ENCODE measurements around the gene RNF31. TPM values are rescaled to one million over a fixed set of nuclear protein-coding genes. Genes with fewer than 3 reads are reported as not detected.

Gene RNF31
- total and polyA plus RNA-seq, 2 of the 13 experiments (the other 11 are each of a cell fraction or from before 2014, with no cell fraction given) = 48.2 to 86.8 TPM

DNA sequence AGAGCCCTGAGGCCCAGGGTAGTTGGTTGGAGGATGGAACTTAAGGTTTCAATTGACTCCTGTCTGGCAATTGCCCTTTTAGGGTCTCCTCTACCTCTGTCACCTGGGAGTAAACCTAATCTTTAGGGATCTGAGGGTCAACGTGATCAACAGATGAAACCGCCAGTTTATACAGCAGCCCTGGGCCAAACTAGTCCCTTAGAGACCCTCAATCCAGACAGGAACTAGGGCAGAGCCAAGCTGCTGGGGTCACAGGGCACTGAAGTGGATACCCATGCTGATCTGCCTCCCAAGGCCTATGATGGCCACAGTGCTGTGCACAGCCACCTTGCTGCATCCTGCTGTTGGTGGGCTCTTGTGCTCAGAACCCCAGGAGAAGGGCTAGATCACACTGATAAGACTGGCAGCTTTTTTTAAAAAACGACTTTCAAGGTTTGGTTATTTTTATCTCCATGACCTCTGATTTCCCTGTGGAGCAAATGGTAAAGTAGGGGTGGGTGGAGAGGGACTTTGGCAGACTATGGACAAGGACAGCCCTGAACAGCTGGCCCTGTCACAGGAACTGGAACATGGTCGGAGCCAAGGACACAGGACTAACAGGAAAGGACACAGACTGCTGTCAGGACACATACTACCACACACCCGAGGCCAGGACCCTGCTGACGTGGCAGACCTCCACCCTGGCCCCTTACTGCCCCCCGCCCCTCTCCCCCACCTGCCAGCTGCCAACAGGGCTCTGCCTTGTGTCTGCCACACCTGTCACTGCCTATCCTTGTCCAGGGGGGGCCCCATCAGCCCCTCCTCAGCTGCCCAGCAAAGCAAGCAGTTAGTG lies 16.4 kb upstream of the RNF31 start (continued):
- TF ChIP-seq ZNF639 (CRISPR knock-in tag; conservative IDR thresholded peaks at IDR 0.05) = no peak; the same call in 1 of the 2 replicates
- TF ChIP-seq GATAD2A (CRISPR knock-in tag; IDR thresholded peaks at IDR 0.05) = peak; percentile 54; the same call in 1 of the 2 replicates
- TF ChIP-seq ZNF773 (CRISPR knock-in tag; IDR thresholded peaks at IDR 0.05; ENCODE audit: borderline replicate concordance) = no peak
- TF ChIP-seq MTA3 (CRISPR knock-in tag; IDR thresholded peaks at IDR 0.05) = no peak
- no peak for TF ChIP-seq ZNF704 (CRISPR knock-in tag; IDR thresholded peaks at IDR 0.05; ENCODE audit: borderline replicate concordance)
- no peak for TF ChIP-seq ZNF530 (CRISPR knock-in tag; IDR thresholded peaks at IDR 0.05; ENCODE audit: low read depth)
- TF ChIP-seq CCAR2 (optimal IDR thresholded peaks at IDR 0.05; ENCODE audit: low read depth, low read length) = no peak
- TF ChIP-seq, protein P1, sequence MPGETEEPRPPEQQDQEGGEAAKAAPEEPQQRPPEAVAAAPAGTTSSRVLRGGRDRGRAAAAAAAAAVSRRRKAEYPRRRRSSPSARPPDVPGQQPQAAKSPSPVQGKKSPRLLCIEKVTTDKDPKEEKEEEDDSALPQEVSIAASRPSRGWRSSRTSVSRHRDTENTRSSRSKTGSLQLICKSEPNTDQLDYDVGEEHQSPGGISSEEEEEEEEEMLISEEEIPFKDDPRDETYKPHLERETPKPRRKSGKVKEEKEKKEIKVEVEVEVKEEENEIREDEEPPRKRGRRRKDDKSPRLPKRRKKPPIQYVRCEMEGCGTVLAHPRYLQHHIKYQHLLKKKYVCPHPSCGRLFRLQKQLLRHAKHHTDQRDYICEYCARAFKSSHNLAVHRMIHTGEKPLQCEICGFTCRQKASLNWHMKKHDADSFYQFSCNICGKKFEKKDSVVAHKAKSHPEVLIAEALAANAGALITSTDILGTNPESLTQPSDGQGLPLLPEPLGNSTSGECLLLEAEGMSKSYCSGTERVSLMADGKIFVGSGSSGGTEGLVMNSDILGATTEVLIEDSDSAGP (CRISPR knock-in tag; IDR thresholded peaks at IDR 0.05; ENCODE audit: borderline replicate concordance) = no peak
- TF ChIP-seq AGO1 (IDR thresholded peaks at IDR 0.05; ENCODE audit: low read depth, low read length, poor library complexity, severe bottlenecking) = no peak
- no peak for TF ChIP-seq KLF15 (CRISPR knock-in tag; IDR thresholded peaks at IDR 0.05; ENCODE audit: borderline replicate concordance)
- peak; percentile 29; the same call in 1 of the 2 replicates for TF ChIP-seq ZBTB26 (CRISPR knock-in tag; IDR thresholded peaks at IDR 0.05; ENCODE audit: borderline replicate concordance)
- TF ChIP-seq, protein P2, sequence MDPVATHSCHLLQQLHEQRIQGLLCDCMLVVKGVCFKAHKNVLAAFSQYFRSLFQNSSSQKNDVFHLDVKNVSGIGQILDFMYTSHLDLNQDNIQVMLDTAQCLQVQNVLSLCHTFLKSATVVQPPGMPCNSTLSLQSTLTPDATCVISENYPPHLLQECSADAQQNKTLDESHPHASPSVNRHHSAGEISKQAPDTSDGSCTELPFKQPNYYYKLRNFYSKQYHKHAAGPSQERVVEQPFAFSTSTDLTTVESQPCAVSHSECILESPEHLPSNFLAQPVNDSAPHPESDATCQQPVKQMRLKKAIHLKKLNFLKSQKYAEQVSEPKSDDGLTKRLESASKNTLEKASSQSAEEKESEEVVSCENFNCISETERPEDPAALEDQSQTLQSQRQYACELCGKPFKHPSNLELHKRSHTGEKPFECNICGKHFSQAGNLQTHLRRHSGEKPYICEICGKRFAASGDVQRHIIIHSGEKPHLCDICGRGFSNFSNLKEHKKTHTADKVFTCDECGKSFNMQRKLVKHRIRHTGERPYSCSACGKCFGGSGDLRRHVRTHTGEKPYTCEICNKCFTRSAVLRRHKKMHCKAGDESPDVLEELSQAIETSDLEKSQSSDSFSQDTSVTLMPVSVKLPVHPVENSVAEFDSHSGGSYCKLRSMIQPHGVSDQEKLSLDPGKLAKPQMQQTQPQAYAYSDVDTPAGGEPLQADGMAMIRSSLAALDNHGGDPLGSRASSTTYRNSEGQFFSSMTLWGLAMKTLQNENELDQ (CRISPR knock-in tag; IDR thresholded peaks at IDR 0.05; ENCODE audit: borderline replicate concordance) = no peak
- no peak for TF ChIP-seq SETDB1 (CRISPR knock-in tag; IDR thresholded peaks at IDR 0.05; ENCODE audit: borderline replicate concordance)
- no peak for TF ChIP-seq BHLHE40 (IDR thresholded peaks at IDR 0.05; ENCODE audit: low read length)
- no peak for TF ChIP-seq FOXC1 (CRISPR knock-in tag; IDR thresholded peaks at IDR 0.05; ENCODE audit: borderline replicate concordance)
- no peak for TF ChIP-seq TAF15 (IDR thresholded peaks at IDR 0.05; ENCODE audit: low read depth, low read length, poor library complexity, severe bottlenecking)
- TF ChIP-seq, protein P3, sequence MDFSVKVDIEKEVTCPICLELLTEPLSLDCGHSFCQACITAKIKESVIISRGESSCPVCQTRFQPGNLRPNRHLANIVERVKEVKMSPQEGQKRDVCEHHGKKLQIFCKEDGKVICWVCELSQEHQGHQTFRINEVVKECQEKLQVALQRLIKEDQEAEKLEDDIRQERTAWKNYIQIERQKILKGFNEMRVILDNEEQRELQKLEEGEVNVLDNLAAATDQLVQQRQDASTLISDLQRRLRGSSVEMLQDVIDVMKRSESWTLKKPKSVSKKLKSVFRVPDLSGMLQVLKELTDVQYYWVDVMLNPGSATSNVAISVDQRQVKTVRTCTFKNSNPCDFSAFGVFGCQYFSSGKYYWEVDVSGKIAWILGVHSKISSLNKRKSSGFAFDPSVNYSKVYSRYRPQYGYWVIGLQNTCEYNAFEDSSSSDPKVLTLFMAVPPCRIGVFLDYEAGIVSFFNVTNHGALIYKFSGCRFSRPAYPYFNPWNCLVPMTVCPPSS (IDR thresholded peaks at IDR 0.05) = no peak
- TF ChIP-seq CENPT (CRISPR knock-in tag; IDR thresholded peaks at IDR 0.05; ENCODE audit: low read depth) = peak; percentile 52; the same call in 1 of the 2 replicates

Data from HepG2 (cell line).